ENCODE data around the gene RGS19. TPM values are rescaled to one million over a fixed set of nuclear protein-coding genes. Genes with fewer than 3 reads are reported as not detected.

Gene RGS19
- total RNA-seq, 4 donors from 2014 or later, result 3.4 to 16.0 (median 10.5) TPM

DNA sequence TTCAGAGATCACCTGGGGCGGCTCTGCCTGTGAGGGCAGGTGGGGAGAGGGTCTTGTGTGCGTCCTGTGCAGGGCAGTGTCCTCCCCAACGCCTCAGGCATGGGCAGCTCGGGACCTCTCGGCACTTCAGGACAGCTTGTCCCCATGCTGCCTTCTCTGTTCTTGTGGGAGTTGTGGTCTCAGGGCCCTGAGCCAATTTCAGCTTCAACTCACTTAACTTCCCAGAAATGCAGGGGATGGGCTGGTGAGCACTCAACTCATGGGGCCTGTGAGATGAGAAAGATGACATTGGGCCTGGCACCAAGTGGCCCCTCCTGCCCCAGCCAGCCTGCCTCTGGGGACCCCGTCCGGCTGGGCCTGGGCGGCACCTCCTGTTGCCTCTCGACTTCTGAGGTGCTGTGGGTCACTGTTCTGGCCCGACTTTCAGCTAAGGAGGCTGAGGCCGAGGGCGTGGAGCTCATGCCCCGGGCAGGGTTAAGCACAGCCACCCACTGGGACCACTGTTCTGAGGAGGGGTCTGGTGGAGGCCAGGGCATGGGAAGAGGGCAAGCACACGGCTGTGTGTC lies 6.7 kb downstream of the RGS19 start:
- H3K9me3 ChIP-seq, result no peaks in the 10 kb centered on the region
- peaks cover 0 to 6% (median 0%) of the 10 kb centered on the region in 3 donors for H3K4me1 ChIP-seq
- no peaks in the 10 kb centered on the region for H3K27me3 ChIP-seq
- peaks cover 0 to 61% of the 10 kb centered on the region in 2 donors for H3K36me3 ChIP-seq
- ATAC-seq, result no peak
- WGBS, 2 donors (ENCODE audit: low coverage in 1 of 2), result no CpG with 5 or more reads among the region's 14 CpGs
- no peak for TF ChIP-seq POLR2AphosphoS5 (IDR thresholded peaks at IDR 0.05)
- TF ChIP-seq, protein P1, sequence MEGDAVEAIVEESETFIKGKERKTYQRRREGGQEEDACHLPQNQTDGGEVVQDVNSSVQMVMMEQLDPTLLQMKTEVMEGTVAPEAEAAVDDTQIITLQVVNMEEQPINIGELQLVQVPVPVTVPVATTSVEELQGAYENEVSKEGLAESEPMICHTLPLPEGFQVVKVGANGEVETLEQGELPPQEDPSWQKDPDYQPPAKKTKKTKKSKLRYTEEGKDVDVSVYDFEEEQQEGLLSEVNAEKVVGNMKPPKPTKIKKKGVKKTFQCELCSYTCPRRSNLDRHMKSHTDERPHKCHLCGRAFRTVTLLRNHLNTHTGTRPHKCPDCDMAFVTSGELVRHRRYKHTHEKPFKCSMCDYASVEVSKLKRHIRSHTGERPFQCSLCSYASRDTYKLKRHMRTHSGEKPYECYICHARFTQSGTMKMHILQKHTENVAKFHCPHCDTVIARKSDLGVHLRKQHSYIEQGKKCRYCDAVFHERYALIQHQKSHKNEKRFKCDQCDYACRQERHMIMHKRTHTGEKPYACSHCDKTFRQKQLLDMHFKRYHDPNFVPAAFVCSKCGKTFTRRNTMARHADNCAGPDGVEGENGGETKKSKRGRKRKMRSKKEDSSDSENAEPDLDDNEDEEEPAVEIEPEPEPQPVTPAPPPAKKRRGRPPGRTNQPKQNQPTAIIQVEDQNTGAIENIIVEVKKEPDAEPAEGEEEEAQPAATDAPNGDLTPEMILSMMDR (IDR thresholded peaks at IDR 0.05), result no peak
- no peak for TF ChIP-seq EP300 (IDR thresholded peaks at IDR 0.05)
- no peak for TF ChIP-seq POLR2A (IDR thresholded peaks at IDR 0.05)
- H3K4me3 ChIP-seq, result no peak overlapping the region
- no peak overlapping the region for H3K27ac ChIP-seq

DNA sequence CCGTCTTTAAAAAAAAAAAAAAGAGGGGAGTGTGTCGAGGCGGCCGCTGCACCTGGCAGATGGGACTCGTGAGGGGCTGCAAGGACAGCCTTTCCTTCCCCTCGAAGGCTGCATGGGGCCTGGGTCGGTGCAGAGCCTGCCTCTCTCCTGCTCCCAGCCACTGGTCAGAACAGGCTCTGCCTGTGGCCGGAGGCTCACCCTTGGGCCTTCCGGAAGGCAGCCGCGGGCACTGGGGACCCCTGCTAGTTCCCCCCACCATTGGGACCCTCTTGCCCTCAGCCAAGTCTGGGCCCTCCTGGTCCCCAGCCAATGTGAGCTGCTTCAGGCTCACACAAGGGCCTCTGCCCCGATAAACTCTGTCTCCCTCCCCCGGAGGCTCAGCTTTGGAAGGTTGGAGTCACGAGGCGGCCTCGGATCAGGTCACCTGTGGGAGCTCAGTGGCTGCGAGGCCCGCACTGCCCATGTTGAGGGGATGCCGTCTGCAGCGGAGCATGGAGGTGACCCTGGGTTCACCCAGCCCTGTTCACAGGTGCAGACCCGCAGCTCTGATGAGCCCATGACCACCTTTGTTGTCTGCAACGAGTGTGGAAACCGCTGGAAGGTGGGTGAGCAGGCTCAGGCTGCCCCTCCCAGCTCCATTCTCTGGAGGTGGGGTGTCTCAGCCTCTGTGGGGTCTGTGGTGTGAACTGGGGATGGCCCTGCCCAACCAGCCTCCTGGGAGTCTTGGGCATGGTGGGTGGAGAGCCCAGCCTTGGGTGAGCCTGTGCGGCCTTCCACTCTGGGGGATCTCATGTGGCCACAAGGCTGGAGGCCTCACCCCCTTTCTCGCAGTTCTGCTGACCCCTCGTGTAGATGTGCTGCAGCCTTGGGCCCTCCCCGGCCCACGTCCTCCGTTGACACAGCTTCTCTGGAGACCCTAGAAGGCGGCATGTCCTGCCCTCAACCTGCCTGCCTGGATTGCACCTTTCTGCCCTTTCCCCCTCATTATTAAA lies 7.7 kb downstream of the RGS19 start:
- 78 to 80% methylated on average over 10 to 15 of the region's 30 CpGs for WGBS, 2 donors (ENCODE audit: low coverage in 1 of 2)
- H3K36me3 ChIP-seq, result peaks cover 0 to 61% of the 10 kb centered on the region in 2 donors
- no peak for ATAC-seq

DNA sequence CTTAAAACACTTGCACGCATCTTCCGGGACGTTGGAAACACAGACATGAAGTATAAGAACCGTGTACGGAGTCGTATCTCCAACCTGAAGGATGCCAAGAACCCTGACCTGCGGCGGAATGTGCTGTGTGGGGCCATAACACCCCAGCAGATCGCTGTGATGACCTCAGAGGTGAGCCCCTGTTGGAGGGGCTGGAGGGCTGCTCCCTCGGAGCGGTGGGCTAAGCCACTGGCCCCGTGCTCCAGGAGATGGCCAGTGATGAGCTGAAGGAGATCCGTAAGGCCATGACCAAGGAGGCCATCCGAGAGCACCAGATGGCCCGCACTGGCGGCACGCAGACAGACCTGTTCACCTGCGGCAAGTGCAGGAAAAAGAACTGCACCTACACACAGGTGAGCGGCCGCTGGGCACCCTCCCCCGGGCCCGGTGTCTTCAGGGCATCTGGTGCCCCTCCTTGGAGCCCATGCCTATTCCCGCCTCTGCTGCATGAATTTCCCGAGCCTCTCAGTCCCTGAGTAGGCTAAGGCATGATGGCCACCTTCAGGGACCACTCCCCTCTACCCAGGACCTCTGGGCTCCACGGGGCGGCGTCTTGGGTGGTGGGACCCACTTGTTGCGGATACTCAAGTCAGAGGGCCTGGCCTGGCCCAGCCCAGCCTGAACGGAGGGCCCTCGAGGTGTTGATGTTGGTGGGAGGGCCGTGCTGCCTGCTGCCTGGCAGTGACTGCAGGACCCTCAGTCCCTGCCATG lies 8.9 kb downstream of the RGS19 start:
- WGBS, 2 donors (ENCODE audit: low coverage in 1 of 2), result 97% methylated on average over 6 of the region's 31 CpGs; no CpG with 5 or more reads in 1 of the 2 donors

More for the DNA sequence above, 7.7 kb downstream of the RGS19 start:
- no peaks in the 10 kb centered on the region for H3K27me3 ChIP-seq
- no peak overlapping the region for H3K4me3 ChIP-seq
- H3K27ac ChIP-seq, result no peak overlapping the region
- no peak for TF ChIP-seq POLR2A (IDR thresholded peaks at IDR 0.05)
- TF ChIP-seq, protein P1 (IDR thresholded peaks at IDR 0.05), result no peak
- no peak for TF ChIP-seq POLR2AphosphoS5 (IDR thresholded peaks at IDR 0.05)
- TF ChIP-seq EP300 (IDR thresholded peaks at IDR 0.05), result no peak
- peaks cover 0 to 6% (median 0%) of the 10 kb centered on the region in 3 donors for H3K4me1 ChIP-seq
- H3K9me3 ChIP-seq, result no peaks in the 10 kb centered on the region

DNA sequence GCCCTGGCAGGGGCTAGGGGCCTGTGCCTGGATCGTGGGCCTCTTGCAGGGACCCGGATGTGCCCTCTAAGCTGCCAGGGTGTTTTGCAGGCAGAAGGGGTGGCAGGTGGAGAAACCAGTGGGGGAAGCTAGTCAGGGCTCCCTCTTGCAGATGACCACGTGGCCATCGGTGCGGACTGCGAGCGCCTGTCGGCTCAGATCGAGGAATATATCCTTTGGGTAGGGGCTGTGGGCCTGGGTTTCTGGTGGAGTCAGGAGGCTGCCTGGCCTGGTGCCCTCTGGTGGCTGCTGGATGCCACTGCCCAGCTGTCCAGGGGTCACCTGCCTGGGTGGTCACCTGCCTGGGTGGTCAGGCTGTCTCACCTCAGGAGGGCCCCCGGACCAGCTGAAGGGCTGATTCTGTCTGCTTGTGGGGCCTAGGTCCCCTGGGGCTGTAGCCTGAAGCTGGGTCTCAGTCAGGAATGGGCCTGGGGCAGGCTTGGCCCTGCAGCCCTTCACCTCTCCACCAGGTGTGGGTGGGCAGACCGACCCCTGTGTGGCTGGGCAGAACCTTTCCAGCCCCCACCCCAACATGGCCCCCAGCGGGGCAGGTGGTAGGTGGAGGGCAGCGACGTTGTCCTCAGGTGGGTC lies 9.6 kb downstream of the RGS19 start:
- no CpG with 5 or more reads among the region's 14 CpGs for WGBS, 2 donors (ENCODE audit: low coverage in 1 of 2)
- Histone ChIP-seq H3K27ac (no peak overlapping the region), H3K27me3 (no peaks in the 10 kb centered on the region), H3K36me3 (peaks cover 0 to 56% of the 10 kb centered on the region in 2 donors), H3K4me1 (peaks cover 0 to 25% (median 3%) of the 10 kb centered on the region in 3 donors), H3K9me3 (no peaks in the 10 kb centered on the region), H3K4me3 (no peak overlapping the region)
- no peak for TF ChIP-seq EP300 (IDR thresholded peaks at IDR 0.05)
- TF ChIP-seq, protein P1 (IDR thresholded peaks at IDR 0.05), result peak in 3 of 4 experiments; percentile 23 to 63 (median 40)
- ATAC-seq, result no peak

More for the DNA sequence above, 8.9 kb downstream of the RGS19 start:
- Histone ChIP-seq H3K4me3 (no peak overlapping the region), H3K4me1 (peaks cover 0 to 18% (median 0%) of the 10 kb centered on the region in 3 donors), H3K27ac (no peak overlapping the region), H3K27me3 (no peaks in the 10 kb centered on the region), H3K9me3 (no peaks in the 10 kb centered on the region), H3K36me3 (peaks cover 0 to 63% of the 10 kb centered on the region in 2 donors)
- no peak for TF ChIP-seq POLR2A (IDR thresholded peaks at IDR 0.05)
- no peak for TF ChIP-seq POLR2AphosphoS5 (IDR thresholded peaks at IDR 0.05)
- TF ChIP-seq, protein P1 (IDR thresholded peaks at IDR 0.05), result no peak
- TF ChIP-seq EP300 (IDR thresholded peaks at IDR 0.05), result no peak
- ATAC-seq, result no peak

All from gastroesophageal sphincter (tissue), 4 donors.